Muscle of arm (tissue), 12 donors: ENCODE data around the gene DPF3. TPM values are rescaled to one million over a fixed set of nuclear protein-coding genes. Genes with fewer than 3 reads are reported as not detected.

Experiments used
- DNase-seq: peaks from one replicate; pipeline ENCODE4 v3.0.0-alpha.2; 2013
- polyA plus RNA-seq, 12 donors: library from polyadenylated mRNA; unstranded; fragments of 120-200 nt; gene quantifications; one replicate each; pipeline ENCODE4 v1.2.1, GENCODE V29; 2013; ENCODE audit not compliant: insufficient read length in 12 of 12

The DPF3 gene
- polyA plus RNA-seq, 12 donors: 1.7 to 16.8 (median 5.1) TPM; not detected in 1

DNA sequence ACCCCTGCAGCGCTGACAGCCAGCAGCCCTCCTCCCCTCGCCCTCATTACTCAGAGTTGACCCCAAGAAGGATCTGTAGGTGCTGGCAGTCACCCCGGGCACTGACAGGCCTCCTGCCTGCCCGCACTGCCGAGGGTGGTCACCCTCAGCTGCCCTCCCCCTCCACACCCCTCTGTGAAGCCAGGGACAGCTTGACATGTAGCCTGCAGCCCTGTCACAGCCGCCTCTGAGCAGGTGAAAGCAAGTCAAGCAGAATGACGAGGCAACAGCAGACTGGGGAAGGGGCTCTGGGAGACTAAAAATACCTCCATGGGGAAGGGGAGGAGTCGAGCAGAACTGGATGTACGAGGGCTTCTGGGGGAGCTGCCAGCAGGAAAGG lies 178.1 kb downstream of the DPF3 start:
- DNase-seq: no peak

DNA sequence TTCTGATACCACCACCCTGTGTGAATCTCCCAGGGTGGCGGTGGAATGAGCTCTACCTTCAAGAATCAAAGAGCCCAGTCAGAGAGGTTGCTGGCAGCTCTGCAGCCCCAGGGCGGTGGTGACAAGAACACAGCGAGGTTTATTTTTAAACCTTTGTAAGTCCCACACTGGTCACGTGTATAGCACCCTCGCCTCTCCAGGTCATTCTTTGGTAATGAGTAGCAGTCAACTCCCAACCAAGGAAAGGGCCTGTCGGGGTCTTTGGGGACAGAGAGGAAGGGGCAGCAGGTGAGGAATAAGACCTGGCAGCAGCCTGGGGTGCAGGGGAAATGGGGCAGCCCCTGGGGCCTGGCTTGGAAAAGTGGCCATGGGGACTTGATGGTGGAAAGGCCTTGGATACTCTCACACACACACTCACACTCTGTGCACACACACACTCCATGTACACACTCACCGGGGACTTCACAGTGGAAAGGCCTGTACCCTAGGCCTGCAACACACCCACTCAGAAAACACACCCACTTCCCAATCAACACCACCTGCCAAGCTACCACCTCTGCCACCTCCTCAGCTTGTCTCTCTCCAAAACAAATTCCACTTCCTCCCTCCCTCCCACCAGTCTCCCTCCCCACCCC lies 178.6 kb downstream of the DPF3 start:
- no peak for DNase-seq

DNA sequence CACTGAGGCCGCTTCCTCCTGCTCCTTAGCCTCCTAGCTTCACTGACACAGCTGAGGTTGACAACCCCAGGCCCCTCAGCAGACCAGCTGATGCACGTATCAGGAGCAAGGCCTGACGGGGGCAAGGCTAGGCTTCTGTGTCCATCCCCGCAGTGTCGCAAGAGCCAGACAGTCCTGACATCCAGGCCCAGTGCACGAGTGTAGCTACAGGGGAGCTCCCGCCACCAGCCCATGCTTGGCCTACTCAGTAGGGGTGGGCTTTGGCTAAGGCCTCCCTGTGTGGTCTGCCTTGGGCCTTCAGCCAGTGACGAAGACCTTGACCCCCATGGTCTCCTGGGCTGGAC lies 179.1 kb downstream of the DPF3 start:
- DNase-seq: no peak

DNA sequence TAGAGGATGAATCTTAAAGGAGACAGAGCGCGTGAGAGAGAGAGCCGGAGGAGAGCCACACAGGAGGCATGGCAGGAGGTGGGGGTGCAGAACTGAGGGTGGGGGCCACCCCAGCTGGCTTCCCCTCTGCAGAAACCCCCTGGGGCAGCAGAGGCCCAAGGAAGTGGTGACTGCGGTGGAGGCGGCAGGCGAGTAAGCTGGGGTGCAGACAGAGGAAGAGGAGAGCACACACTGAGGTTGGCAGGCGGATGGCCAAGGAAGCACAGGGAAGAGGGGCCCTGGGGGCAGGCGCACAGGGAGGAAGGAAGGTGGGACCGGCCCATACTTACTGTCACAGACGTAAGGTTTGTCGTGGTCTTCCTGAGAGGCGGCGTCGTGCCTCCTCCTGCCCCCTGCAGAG lies 179.8 kb downstream of the DPF3 start:
- no peak for DNase-seq

DNA sequence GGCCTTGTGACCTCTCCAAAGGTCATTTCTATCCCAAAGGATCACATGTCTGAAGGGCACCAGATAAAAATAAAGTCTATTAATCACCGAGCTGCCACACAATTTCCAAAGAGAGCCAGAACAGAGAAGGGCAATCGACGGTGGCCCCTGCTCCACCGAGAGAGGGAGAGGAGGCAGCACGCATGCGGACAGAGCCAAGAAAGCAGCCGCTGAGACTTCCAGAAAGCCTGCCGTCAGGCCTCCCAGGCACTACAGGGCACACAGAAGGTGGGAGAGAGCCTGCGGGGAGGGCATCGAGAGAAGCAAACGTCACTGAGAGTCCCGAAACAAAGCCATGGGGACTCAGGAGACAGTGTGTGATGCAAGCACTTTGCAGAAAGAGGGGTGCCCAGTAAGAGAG lies 182.0 kb downstream of the DPF3 start:
- no peak for DNase-seq

DNA sequence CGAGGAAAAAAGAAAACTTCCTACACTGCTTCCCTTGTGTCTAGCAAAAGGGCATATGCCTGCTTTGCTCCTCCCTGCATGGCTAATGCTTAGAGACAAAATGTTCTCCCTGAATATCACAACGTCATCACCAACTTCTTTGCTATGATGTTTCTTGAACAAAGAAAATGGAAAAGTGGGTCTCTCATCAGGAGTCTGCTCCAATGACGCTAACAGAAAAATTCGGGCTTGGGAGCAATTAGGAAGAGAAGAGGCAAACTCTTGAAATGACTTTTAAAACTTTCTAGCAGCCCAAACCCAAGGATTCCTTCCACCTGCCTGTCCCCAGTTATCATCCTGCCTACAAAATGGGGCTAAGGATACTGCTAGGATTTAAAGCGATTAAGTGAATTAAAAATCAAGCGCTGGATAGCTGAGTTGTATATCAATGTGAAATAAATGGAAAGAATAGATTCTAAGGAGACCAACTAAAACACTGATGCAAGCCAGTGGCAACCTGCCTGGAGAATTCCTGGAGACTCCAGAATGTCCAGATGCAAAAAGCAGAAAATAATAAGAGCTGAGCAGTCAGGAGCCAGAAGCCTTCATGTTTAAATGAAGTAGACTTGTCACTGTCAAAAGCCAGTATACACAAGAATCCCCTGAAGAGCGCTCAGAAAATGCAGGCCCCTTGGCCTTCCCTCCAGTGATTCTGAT lies 183.8 kb downstream of the DPF3 start:
- DNase-seq: peak; percentile 88

DNA sequence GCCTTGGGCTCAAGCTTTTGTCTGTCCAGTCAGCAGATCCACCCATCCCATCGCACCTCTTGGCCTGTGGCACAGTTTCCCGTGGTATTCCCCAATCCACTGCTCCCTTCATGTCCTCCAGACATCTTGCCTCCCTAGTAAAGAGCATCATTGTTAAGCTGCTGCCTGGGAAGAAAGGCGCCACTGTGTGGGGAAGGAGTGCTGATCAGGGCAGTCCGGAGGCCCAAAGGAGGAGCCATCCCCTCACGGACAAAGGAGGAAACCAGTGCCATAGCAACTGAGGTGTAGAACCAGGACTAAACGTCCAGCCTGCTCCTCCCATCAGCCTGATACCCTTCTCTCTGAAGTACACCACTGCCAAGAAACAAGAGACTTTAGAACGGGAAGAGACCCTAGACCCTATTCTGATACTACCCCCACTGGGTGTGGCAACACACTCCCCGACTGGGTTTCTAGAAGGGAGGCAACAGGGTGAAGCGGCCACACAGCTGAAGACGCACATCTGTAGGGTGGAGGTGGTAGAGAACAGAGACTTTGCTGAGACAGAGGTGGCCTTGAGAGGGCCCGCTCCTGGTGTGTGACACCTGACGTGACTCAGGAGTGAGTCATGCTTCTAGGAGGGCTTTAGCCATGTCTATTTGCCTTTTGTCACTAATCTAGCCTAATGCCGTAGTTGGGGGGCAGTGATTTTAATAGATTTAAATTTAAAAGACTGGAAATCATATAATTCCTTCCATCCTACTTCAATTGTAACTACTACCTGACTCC lies 185.0 kb downstream of the DPF3 start:
- DNase-seq: no peak

DNA sequence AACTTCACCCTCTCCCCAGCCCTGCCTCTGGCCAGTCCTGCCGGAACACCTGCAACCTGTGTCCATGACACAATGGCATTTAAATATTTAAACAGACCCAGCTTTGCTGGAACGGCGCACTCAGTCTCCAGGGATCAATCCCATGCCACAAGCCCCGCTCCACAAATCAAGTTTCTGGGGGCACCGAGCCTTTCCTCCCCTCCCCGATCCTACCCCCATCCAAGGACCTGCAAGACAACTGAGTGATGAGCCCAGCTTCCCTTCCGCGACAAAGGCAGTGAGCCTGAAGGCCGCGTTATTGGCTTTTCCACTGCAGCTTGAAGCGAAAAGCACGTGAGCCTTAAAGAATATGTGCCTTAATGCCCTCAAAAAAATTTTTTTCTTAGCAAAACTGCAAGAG lies 185.7 kb downstream of the DPF3 start:
- no peak for DNase-seq

DNA sequence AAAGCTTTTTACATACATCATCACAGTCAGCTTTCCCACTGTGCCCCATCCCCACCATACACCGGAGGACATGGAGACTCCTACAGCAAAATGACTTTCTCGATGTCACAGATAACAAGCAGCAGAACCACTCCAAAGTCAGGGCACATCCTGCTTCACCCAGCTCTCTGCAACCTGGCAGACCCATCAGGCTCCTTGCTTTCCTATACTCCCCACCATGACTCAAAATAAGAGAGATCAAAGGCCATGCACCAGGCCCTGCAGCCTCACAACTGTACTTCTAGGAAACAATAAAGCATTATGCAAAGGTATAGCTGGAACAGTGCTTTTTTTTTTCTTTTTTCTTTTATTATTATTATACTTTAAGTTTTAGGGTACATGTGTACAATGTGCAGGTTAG lies 187.4 kb downstream of the DPF3 start:
- DNase-seq: no peak

DNA sequence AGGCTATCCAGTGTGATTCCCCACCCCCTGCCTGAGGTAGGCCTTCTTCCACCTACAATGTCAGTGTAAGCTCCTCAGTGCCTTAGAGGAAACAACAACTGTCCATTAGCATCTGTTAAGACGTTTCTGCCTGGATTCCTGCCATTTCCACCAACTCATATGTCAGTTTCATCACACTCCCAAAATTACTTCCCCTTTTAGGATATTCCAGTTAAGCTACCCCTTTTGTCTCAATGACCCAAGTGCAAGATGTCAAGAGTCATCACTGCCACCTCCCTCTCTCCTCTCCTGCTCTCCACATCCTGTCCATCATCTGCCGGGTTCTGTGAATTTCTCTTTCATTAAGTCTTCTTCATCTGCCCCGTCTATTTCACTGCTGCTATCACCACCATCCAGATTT lies 189.4 kb downstream of the DPF3 start:
- DNase-seq: no peak

DNA sequence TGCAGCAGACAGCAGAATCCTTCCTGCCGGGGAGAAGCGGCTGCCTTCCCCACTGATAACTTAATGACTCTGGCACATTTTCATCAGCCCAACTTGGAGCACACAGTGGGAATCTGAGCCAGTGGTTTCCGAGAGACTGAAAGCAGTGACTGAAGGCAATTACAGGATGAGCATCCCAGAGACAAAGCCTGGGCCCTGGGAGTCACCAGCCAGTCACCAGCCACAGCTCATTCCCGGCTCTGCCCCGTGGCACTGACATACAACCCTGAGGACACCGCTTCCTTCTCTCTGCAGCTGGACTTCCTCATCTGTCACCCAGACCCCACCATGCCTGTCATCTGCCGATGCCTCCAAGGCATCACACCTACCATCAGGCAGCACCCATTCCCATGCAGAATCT lies 192.3 kb downstream of the DPF3 start:
- no peak for DNase-seq

DNA sequence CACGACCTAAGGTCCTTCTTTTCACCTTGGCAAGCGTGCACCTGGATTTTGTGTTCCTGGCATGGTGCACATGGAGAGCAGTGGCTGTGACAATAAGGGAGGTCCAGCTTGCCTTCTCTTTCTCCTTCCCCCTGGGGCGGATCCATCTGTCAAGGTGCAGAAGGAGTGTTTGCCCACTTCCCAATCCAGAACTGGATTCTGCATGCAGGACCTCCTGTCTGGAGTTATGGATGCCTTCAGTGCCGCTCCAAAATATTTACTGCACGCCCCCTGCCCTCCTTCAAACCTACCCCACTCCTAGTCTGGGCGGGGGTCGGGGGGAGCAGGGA lies 192.7 kb downstream of the DPF3 start:
- DNase-seq: no peak

DNA sequence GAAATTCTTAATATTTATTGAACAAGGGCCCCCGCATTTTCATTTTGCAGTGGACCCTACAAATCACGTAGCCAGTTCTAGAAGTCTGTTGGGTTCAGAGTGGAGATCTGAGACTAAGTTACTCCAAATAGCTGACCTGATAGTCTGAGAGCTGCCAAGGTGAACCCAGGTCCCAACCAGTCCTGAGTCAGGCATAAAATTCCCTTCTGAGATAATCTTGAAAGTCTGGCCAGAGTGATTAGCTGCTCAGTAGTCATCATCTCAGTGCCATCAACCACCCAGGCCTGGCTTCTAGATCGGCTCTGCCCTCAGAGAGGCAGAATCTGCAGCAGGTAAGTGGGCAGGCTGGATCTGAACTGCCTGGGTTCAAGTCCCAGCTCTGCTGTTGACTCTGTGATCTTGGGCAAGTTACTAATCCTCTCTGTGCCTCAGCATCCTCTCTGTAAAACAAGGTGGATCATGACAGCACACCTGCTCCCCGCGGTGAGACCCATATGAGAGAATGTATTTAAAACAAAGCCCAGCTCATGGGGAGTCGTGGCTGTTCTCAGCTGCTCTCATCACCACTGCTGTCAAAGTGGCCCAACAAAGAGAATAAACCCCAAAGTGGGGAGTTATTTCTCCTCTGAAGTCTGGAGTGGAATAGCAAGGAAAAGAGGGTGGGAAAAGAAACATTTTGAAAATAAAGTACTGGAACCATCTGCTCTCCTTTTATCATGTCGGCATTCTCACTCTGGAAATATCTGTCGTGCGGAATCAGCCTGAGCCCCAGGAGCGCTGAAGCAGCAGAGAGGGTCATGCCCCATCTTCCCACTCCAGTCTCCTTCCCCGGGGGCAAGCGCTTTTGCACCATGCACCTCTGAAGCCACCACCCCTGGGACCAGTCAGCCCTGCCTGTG lies 193.3 kb downstream of the DPF3 start:
- no peak for DNase-seq

DNA sequence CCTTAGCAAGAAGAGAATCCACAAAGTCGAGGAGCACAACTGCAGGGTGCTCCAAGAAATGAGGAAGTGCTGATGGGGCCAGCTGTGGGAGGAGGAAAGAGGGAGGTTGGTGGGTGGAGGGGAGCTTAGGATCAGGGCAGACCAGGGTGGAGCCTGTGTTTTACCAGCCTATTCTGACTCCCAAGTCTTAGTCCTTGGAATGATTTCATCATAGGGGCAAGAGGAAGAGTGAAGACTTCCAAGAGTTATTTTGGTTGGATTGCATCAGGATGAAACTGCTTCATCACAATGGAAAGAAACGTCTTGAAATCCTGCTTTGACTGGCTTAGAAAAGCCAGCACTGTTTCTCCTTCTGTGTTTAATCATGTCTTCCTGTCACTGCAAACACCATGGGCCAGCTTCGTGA lies 194.0 kb downstream of the DPF3 start:
- DNase-seq: no peak

DNA sequence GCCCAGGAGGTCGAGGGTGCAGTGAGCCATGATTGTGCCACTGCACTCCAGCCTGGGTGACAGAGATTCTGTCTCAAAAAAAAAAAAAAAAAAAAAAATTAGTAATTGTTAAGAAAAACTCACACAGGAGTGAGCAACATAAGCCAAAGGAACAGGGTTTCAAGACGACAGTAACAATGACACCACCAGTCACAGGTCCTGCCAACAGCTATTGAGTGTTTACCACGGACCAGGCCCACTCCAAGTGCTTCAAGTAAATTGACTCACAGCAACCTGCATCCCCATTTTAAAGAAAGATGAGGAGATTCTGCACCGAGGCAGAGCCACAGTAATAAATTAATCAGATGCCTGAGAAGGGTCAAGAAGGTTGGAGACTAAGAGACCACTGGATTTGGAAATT lies 194.5 kb downstream of the DPF3 start:
- DNase-seq: no peak

DNA sequence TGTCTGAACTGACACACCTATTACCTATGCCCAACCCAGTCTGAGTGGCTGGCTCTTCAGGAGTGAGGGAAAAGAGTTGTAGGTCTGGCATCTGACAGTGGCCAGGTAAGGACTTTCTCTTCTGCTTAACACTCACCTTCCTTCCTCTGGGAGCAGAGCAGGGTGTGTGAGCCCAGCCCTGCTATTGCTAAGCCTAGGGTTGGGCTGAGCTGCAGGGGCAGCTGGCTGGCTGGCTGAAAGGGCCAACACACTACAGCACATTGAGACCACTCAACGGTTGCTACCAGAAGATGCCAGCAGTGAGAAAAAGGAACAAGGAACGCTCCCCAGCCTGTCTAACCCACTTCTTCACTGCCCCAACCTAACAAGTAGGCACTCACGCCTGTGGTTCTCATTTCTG lies 201.2 kb downstream of the DPF3 start:
- DNase-seq: no peak

DNA sequence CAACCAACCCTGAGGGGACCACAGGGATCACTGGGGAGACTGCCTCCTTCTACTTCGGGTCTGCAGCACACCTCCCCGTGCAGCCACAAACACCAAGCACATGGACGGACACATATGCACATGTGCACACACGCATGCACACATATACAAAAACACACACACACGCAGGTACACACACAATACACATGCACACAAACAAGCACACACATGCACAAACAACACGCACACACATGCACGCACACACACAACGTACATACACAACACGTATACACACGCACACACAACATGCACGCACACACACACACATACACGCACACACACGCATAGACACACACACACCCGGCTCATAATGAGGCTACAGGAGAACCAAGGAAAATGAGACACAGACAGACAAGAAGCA lies 203.6 kb downstream of the DPF3 start:
- DNase-seq: no peak

DNA sequence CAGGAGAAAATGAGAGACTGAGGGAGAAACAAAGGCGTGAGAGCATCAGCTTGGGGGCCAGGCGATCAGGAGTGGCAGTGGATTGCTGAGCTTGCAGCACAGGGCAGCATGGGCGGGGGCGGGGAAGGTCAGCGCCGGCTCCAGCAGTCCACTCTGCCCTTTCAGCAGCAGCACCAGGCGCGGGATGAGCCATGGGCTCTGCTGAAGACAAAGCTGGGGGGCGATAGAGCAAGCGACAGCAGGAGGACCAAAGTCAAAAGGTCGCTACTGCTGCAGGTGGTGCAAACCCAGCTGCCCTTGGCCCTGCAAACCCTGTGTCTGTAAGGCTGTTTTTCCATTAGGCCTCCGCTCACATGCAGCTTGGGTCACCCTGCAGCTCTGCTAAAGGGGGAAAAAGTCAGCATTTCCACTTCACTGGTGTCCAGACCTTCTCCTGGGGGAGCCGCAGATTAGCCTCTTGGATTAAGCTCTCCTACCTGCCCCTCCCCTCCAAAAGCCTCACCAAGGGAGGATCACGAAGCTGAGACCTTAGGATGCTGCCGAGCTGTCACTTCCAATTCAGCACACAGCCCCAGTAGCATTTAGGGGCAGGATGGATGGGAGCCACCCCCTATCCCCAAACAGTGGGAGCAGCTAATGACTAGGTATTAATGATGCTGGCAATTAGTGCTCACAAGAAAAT lies 204.8 kb downstream of the DPF3 start:
- DNase-seq: no peak

DNA sequence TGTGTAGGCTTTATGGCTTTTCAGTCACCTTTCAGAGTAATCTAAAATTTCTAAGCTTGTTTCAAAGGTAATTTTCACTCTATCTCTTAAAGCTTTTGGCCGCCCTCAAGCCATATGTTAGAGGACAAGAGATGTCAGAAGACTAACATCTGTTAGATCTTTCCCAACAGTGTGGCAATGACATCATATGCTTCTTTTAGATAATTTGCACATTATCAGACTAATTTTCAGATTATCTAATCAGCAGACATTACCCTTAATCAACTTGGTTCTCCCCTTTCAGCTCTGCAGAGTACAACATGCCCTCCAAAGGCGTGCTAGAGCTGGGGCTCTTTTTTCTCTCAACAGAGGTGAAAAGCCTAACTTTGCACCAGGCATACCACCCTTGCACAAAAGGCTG lies 207.1 kb downstream of the DPF3 start:
- no peak for DNase-seq

DNA sequence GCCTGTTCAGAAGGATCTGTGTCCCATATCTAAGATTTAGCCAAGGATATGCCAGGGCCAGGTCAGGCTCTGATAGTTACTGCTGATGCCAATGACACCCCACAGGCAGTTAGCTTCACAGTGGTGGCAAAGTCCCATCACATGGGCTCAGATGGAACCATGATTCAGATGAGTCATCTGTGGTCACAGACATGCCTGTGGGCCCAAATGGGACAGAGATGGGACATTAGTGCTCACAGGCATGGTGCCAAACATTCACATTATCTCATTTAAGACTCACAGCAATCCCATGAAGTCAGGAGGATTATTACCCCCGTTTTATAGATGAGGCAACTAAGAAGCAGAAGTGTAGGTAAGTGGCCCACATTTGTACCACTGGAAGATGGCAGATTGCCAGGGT lies 207.8 kb downstream of the DPF3 start:
- no peak for DNase-seq

DNA sequence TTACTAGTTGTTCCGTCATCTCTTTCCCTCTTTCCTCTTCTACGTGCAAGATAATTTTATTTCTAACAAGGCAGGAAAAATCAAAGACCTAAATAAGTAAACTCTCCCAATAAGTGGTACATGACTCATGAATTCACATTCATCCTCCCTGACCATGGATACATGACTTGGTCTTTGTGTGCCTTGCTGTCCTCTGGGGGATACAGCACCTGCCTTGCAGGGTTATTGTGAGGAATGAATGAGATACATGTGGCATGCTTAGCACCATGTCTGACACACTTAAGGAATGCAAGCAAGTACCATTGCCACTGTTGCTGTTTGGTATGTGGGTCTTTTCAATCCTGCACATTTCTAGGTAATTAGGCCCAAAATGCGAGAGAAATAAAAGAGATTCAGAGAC lies 208.4 kb downstream of the DPF3 start:
- DNase-seq: no peak

DNA sequence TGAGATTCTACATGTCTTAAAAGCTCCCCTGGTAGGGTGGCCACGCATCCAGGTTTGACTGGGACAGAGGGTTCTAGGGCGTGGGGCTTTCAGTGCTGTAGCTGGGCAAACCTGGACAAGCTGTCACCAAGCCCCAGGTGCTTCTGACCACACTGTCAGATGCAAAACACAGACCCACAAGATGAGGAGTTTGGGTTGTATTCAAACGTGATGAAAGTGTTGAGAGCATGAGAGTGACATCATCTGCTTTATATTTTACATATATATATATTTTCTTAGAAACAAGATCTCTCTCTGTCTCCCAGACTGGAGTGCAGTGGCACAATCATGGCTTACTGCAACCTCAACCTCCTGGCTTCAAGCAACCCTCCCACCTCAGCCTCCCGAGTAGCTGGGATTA lies 210.1 kb downstream of the DPF3 start:
- DNase-seq: no peak
